SK-N-SH (cell line): ENCODE results near the gene WDR33.
"Not testable (repeated sequence)": the region's sequence is repeated elsewhere in the genome, so short reads cannot be mapped to it uniquely, and the experiment has no call there.

Experiments used
- ELF1 ChIP-seq: IDR thresholded peaks from 2 replicates; pipeline ENCODE4 v1.4.0; 2012
- EP300 ChIP-seq, 2 experiments: IDR thresholded peaks; 2 replicates each; pipeline versions ENCODE4 v1.4.0 to v1.6.1; 2012; ENCODE audit warnings: borderline replicate concordance in 1 of 2, low read depth in 1 of 2, low read length in 1 of 2
- POLR2AphosphoS5 ChIP-seq: IDR thresholded peaks from 2 replicates; pipeline ENCODE4 v1.6.1; 2012; ENCODE audit warnings: low read depth, low read length
- YY1 ChIP-seq: IDR thresholded peaks from 2 replicates; pipeline ENCODE4 v1.4.0; 2012; ENCODE audit warnings: low read depth, mild to moderate bottlenecking
- TF ChIP-seq, protein P1 (sequence below): fragments of 200-600 bp; sonication (generic); IDR thresholded peaks from 2 replicates; pipeline ENCODE4 v1.6.1; 2017; ENCODE audit warnings: antibody characterized with exemption, mild to moderate bottlenecking, moderate library complexity

DNA sequence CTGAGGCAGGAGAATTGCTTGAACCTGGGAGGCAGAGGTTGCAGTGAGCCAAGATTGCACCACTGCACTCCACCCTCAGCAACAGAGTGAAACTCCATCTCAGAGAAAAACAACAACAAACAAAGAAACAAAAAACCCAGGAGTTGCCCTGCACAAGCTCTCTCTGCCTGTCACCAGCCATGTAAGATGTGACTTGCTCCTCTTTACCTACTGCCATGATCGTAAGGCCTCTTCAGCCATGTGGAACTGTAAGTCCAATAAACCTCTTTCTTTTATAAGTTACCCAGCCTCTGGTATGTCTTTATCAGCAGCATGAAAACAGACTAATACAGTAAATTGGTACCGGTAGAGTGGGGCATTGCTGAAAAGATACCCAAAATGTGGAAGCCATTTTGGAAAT, 15.7 kb upstream of the WDR33 start:
- not testable (repeated sequence) for TF ChIP-seq POLR2AphosphoS5; EP300 (IDR thresholded peaks at IDR 0.05; ENCODE audit: borderline replicate concordance in 1 of 2, low read depth in 1 of 2, low read length in 1 of 2); ELF1; YY1
- TF ChIP-seq, protein P1, sequence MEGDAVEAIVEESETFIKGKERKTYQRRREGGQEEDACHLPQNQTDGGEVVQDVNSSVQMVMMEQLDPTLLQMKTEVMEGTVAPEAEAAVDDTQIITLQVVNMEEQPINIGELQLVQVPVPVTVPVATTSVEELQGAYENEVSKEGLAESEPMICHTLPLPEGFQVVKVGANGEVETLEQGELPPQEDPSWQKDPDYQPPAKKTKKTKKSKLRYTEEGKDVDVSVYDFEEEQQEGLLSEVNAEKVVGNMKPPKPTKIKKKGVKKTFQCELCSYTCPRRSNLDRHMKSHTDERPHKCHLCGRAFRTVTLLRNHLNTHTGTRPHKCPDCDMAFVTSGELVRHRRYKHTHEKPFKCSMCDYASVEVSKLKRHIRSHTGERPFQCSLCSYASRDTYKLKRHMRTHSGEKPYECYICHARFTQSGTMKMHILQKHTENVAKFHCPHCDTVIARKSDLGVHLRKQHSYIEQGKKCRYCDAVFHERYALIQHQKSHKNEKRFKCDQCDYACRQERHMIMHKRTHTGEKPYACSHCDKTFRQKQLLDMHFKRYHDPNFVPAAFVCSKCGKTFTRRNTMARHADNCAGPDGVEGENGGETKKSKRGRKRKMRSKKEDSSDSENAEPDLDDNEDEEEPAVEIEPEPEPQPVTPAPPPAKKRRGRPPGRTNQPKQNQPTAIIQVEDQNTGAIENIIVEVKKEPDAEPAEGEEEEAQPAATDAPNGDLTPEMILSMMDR = not testable (repeated sequence)
